HEK293 (cell line): ENCODE results near the gene SMAD2.

Experiments used
- CTCF ChIP-seq: fragments of 450-650 bp; formaldehyde crosslinking; IDR thresholded peaks from 2 replicates; pipeline ENCODE4 v1.5.1; 2016; ENCODE audit warnings: missing biosample characterization, missing genetic modification characterization
- KLF1 ChIP-seq: fragments of 450-650 bp; formaldehyde crosslinking; IDR thresholded peaks from 2 replicates; pipeline ENCODE4 v1.5.1; 2016; ENCODE audit warnings: missing biosample characterization, missing genetic modification characterization
- MEIS1 ChIP-seq: sonication (generic); formaldehyde crosslinking; IDR thresholded peaks from 2 replicates; pipeline ENCODE4 v1.8.1; 2022; ENCODE audit warnings: missing genetic modification reagents, mild to moderate bottlenecking, borderline replicate concordance
- RBAK ChIP-seq: fragments of 450-650 bp; formaldehyde crosslinking; IDR thresholded peaks from 2 replicates; pipeline ENCODE4 v1.5.1; 2016; ENCODE audit warnings: missing biosample characterization, missing genetic modification characterization
- REST ChIP-seq: fragments of 450-650 bp; formaldehyde crosslinking; IDR thresholded peaks from 2 replicates; pipeline ENCODE4 v1.5.1; 2016; ENCODE audit warnings: missing biosample characterization, missing genetic modification characterization
- SETDB1 ChIP-seq: IDR thresholded peaks from one replicate; pipeline ENCODE4 v1.6.1; 2017; ENCODE audit warnings: mild to moderate bottlenecking, low read length, moderate library complexity, mixed read lengths; ENCODE audit not compliant: insufficient read length
- ZBTB7A ChIP-seq: fragments of 450-650 bp; formaldehyde crosslinking; IDR thresholded peaks from 2 replicates; pipeline ENCODE4 v1.5.1; 2016; ENCODE audit warnings: low read depth, missing biosample characterization, missing genetic modification characterization

- TF ChIP-seq KLF1 (tag by site-specific recombination): no peak
- no peak for TF ChIP-seq CTCF (tag by site-specific recombination)
- no peak for TF ChIP-seq SETDB1
- no peak for TF ChIP-seq RBAK
- no peak for TF ChIP-seq REST (tag by site-specific recombination)
- TF ChIP-seq MEIS1 (CRISPR knock-in tag): no peak
- no peak for TF ChIP-seq ZBTB7A (tag by site-specific recombination)
Observed at GRCh38 chr18:47781561-47781960, 148.9 kb downstream of the SMAD2 start.
